GM21423 (cell line): ENCODE results near the gene TMEM132C.

Experiments
- ATAC-seq: cut with Tn5 transposase; IDR thresholded peaks from one replicate; pipeline ENCODE4 v1.9.1; 2021; ENCODE audit warnings: mild to moderate bottlenecking, moderate library complexity; ENCODE audit not compliant: unreplicated experiment

Gene TMEM132C

DNA sequence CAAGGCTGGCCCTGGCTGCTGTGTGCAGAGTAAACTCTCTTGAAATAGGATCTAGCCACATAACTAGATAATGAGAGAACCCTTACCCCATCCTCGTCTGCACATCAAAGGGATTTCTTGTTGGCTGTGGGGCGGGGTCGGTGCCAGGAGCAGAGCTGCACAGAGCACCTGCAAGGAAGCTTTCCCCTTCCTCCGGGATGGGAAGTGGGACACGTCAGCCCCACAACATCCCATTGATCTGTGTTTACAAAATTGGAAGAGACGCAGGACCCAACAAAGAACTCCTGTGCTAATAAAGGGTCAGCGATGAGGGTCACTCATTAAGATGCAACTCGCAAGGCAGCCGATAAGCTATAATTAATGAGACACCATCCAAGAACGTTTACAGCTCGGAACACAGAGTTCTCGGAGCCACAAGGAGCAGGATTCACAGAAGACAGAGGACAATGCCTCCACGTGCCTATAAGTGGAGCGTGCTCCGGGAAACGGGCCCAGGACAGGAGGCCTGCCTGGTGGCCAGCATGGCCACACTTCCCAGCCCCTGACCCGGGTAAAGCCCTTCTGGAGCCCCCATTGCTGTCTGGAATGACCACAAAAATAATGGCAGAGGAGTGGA is 385.3 kb downstream of the TMEM132C start:
- no peak for ATAC-seq

DNA sequence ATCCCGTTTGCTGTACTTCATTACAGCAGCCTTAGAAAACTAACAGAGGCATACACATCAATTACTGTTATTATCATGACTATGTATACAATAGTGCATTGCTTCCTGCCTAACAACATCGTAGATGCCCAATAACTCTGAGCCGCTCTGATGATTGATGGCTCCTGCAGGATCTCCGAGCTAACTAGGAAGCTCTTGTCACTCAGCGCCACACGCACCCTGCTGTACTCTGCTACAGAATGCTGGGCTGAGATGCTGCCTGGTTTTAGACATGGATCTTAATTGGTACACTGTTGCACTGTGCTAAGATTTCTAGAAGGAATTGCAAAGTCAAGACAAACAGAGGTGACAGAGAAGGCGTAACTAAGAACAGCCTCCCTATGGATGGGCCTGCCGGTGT is 387.5 kb downstream of the TMEM132C start:
- no peak for ATAC-seq

DNA sequence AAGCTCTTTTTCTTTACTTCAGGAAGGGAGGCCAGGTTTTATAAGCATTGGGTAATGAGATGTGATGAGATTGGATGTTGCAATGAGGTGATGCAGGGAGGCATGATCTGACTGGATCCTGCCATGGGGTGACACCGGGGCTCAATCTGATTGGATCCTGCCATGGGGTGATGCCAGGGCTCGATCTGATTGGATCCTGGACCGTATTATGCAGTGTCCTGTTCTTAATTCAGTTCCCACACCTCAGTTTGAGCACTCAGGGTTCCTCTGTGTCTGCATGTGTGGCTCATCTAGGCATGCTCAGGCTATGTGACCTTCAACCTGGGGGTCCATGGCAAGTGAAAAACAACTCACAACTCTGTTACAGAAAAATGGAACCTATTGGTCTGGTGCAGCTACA is 390.4 kb downstream of the TMEM132C start:
- ATAC-seq: no peak

DNA sequence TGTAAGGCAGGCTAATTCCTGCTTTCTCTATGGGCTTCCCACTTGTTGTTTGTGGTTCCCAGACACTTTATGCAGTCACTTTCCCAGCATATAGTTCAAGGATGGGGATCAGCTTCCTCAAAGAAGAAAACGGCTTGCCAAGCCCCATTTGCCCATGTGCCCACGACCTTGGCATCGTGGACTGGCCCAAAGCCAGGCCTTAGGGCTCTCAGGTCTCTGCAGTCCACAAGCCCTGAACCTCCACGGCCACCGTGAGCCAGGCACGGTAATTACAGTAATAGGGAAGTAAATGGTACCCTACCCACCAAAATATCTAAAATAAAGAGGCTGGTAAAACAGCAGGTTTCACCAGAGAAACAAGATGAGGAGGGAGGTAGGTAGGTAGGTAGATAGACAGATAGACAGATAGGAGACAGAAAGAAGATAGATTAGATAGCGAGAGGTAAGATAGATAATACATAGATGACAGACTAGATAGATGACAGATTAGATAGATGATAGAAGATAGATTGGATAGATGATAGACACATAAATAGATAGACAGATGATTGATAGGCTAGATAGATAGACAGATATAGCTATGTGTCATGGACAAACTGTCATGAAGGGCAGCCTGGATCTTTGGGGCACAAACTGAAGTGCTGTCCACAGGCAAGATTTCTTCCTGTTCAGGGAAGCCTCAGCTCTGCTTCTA is 393.7 kb downstream of the TMEM132C start:
- ATAC-seq: no peak

DNA sequence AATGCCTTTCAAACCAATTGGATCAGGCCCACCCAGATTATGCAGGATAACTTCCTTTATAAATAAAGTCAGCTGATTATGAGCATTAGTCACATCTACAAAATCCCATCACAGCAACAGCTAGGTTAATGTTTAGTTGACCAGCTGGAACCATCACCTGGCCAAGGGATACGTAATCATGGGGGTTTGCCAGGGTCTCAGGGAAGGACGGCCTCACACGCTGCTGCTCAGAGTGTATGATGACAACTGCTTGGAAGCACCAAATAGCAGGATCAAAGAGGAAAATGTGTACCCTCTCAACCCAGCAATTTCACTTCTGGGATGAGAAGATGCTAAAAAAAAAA is 394.2 kb downstream of the TMEM132C start:
- ATAC-seq: no peak

DNA sequence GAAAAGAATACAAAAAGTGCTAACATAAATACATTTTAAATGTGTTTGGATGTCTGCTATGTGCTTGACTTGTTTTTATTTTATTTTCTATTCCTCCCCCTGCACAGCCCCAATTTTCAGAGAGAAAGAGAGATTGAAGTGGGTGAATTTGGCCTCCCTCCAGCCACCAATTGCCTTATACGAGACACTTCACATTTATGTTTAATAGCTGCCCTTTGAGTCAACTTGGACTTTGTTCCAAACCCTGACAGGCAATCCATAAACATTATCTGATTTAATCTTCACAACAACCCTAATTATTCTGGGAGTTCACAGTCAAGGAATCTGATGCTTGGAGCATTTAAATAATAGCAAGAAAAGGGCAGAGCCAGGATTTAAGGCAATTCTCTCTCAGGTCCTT is 395.1 kb downstream of the TMEM132C start:
- ATAC-seq: no peak

DNA sequence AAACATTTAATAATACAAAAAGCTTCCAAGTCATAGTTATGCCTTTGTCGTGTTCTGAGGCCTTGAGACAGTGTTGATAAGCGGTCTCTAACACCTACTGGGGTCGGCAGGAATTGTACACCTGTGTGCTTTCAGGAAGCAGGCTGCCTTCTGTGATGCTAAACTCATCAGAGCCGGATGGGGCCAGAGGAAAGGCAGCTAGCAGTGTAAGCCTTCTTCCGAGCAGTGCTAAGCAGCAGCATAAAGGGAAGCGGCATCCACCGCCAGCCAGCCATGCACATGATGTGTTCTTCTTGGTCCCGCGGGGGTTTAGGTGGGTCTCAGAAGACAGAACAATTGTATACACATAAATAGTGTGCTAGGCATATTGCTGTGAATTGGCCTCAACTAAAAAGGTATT is 397.5 kb downstream of the TMEM132C start:
- ATAC-seq: no peak

DNA sequence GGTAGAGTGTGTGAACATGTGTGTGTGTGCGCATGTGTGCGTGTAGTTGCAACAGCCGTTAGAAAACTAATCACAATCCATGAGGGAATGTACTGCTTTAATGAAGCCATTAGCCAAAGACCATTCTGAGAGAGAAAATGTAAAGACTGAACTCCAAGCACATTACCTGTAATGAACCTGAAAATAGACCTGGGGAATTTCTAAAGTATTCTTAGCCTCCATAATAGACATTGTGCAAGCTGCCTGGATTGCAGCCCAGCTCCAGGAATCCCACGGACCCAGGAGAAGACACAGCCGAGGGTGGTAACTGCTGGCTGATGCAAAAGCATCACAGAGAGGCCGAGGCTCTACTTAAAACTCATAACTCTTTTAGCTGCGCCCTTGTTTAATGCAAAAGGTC is 400.2 kb downstream of the TMEM132C start:
- ATAC-seq: no peak

DNA sequence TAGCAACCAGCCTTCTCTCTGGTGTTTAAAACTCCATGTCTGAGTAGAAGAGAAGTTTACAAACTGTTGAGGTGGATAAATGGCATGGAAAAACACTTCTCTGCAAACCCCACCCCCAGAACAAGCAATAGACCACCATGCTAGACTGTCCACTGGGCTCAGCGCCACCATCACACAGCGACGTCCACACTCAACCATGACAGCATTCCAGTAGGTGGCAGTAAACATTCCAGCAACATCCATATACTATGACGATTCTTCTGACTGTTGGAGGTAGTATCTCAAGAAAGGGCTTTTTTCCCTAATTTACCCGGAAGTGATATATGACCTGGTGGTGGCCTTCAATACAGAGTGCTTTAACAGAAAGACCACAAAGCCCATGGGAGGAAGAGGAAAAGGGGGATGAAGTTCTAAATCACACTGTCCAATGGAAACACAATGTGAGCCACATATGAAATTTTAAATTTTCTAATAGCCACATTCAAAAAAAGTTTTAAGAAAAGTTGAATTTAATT is 404.6 kb downstream of the TMEM132C start:
- ATAC-seq: no peak

DNA sequence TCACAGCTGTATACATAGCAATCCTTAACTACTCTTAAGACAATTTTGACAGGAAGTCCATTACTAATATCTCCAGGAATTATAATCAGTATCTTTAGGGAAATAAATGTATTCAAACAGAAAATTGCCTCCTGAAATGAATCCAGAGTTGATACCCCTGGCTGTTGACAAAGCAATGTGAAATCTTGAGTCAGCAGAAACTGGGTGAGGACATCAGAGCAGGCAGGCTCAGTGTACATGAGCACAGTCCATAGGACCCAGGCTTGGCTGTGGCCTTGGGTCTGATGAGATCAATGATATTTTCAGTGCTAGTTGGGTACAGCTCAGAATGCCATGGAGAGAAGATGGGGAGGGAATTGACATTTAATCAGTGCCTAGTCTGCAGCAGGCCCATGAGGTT is 405.5 kb downstream of the TMEM132C start:
- no peak for ATAC-seq

DNA sequence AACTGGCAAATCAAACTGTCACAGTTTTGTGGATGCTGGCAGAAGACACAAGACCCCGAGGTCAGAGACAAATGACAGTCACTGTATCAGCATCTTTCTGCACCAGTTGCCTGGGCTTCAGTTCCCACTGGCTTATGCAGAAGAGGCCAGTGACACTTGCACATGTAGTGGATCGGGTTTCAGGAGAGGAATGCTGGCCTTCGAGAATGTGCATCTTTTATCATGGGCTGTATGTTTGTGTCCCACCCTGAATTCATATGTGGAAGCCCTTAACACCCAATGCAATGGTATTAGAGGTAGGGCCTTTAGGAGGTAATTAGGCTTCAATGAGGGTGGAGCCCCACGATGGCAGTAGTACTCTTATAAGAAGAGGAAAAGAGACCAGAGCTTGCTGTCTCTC is 405.9 kb downstream of the TMEM132C start:
- ATAC-seq: no peak

DNA sequence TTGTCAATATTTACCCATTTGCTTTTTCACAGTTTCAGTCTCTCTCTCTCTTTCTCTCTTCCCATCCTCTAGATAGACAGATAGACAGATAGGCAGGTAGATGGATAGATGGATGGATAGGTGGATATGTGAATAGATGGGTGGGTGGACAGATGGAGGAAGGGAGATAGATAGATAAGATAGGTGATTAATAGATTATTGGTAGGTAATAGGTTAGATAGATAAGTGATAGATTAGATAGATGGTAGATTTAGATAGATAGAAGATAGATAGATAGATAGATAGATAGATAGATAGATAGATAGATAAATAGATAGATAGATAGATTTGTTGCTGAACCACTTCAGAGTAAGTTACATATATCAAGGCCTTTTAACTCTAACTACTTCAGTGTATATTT is 408.6 kb downstream of the TMEM132C start:
- no peak for ATAC-seq

DNA sequence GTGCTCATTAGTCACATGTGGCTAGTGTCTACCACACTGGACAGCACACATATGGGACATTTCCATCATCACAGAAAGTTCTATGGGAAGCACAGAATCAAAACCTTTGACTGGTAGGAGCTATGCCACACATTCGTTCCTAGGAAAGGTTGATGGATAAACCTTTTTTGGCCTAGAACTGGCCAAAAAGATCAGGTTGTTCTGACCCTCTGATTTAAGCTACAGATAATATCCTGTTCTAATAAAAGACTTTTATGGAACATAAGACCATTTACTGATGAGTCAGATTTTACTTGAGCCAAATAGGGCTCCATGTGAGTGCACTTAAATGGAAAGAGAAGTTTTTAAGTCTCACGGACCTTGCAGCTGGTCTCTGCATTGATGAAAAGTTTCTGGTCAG is 413.6 kb downstream of the TMEM132C start:
- no peak for ATAC-seq

DNA sequence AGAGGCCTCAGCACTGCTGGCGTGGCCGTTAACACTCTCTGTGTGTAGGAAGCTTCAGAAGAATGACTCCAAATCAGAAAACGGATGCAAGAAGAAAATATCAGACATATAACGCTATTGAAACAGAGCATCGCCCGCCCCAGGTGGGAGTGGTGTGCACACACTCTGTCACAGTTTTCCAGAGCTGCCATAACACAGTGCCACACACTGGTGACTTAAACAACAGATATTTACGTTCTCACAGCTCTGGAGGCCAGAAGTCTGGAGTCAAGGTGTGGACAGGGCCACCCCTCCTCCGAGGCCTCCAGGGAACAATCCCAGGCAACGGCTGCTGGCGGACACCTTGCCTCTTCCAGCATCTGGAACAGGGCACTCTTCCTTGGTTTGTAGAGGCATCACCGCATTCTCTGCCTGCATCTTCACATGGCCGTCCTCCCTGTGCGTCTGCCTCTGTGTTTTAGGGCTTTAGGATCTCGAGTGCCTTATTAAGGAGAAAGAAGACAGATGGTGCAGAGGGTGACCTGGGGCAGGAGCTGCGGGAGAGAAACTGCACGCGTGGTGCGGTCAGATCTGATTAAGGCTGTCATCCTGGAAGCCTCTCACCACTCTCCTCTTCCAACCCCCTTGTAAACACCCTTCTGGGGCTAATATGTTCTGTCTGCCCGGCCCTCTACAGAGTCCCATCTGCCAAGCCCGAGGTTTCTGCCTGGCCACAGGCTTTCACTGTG is 415.7 kb downstream of the TMEM132C start:
- ATAC-seq: no peak

DNA sequence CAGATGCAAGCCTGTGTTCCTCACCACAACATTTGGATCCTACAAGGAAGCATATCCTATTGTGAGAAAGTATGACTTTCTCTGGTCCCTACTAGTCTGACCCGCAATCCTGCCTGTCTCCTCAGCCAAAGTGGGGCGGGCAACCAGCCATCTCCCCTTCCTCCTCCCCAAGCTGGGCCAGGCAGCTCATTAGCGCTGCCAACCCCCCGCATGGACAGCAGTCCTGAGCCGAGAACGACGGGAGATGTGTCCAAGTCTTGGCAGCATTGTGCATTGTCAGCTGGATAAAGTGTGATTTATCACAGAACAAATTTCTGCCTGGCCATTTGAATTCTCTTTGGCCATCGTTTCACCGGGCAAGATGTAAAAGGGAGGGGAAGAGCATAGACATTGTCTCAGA is 417.4 kb downstream of the TMEM132C start:
- no peak for ATAC-seq

DNA sequence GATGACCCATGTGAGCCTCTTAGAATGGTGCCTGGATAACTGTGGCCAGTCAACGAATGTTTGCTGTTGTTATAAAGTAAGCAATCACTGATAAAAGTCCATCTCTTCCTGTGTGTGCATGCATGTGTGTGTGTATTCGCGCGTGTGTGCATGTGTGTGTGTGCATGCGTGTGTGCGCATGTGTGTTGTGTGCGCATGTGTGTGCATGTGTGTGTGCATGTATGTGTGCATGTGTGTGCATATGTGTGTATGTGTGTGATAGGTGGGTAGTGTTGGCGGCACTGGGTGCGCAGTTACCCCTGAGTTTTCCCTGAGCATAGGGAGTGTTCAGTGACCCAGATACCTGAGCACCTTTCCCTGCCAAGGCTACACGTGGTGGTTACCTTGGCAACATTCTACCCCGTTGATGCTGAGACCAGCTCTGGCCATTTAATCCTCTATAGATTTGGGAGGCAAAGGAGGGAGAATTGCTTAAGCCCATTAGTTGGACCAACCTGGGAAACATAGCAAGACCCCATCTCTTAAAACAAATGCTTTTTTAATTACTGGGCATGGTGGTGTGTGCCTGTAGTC is 419.0 kb downstream of the TMEM132C start:
- no peak for ATAC-seq

DNA sequence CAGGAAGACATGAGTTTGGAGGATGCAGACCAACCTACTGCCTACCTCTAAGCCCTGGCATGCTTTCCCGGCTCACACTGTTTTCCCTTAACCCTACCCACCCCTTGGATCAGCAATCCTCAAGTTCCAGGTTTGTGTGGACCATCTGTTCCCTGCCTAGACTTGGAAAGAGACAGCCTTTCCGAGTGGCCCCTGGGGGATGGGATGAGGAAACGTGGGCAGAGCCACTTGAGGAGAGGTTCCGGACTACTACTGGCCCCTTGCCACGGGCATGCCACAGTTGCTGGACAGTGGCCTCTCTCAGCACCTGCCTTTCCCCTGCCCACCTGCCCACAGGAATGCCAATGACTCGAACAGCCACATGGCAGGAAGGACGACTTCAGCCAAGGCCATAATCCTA is 420.9 kb downstream of the TMEM132C start:
- no peak for ATAC-seq

DNA sequence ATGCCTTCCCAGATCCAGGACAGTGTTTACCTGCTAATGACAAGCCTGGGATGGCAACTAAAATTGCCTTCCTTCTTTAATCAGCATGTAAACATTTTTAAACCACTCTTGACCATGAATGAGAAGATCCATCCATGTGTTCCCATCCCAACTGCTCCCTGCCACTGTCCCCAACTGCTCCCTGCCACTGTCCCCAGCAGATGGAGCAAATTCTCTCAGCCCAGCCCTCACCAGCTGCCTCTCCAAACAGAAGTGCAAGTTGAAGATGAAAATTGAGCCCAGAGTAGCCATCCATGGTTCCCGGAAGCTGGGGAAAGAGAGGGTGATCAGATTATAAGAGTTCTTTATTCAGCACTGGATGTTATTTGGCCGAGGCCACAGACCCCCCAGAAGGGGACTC is 423.7 kb downstream of the TMEM132C start:
- no peak for ATAC-seq

DNA sequence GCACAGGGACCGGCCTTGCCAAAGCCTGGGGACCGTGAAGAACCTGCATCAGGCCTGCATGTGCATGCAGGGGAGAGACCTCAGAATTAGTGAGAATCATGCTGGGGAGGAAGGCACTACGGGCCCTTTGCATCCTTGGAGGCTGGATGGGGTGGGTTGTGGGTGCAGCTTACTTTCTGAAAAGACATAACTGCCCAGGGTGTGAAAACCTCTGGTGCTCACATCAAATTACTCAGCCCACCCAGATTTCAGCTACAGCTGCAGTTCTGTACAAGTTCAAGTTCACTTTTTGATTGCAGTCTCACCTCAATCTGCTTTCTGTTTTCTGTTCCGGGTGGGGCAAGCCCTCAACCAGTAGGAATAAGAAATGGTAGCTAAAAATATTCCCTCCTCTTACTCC is 426.1 kb downstream of the TMEM132C start:
- no peak for ATAC-seq

DNA sequence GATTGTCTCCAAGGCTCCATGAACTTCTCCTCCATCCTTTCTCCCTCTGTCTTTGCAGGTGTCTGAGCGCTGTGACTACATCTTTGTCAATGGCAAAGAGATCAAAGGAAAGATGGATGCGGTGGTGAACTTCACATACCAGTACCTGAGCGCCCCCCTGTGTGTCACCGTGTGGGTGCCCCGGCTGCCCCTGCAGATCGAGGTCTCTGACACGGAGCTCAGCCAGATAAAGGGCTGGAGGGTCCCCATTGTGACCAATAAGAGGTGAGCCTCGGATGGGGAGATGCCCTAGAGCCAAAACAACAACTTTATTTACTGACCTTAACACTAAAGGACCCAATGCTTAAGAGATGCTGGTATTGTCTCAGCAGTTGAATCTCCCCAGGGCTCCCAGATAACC is 426.8 kb downstream of the TMEM132C start:
- no peak for ATAC-seq

DNA sequence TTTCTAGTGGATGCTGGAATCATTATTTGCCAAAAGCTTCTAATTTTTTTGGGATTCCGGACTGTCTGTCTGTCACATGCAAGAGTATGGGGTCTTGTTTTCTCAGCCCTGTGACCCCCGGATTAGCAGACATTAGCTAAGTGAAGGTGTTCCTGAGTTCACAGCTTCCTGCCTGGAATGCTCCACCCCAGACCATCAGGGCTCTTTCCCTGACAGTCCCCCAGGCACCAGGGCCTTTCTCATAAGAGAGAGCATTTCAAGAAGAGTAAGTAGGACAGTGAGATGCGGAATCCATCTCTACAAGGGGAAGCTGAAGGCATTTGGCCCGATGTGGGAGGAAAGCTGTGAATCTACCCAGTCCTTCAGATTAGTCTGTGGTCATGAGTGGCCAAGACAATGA is 427.5 kb downstream of the TMEM132C start:
- no peak for ATAC-seq

DNA sequence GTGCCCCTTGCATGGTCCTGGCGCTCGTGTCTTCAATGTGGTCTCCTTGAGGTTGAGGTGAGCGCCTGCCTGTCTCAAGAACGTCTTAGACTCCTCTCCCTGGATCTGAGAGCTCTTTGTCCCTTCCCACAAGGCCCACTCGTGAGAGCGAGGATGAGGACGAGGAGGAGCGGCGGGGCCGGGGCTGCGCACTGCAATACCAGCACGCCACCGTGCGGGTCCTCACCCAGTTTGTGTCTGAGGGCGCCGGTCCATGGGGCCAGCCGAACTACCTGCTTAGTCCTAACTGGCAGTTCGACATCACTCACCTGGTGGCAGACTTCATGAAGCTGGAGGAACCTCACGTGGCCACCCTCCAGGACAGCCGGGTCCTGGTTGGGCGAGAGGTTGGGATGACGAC is 428.7 kb downstream of the TMEM132C start:
- no peak for ATAC-seq
